HepG2 (cell line): ENCODE results near the gene LIM2. TPM values are rescaled to one million over a fixed set of nuclear protein-coding genes. Genes with fewer than 3 reads are reported as not detected.

Experiments
- EHMT2 ChIP-seq: fragments of 200-600 bp; sonication (generic); IDR thresholded peaks from 2 replicates; pipeline ENCODE4 v1.7.0; 2017; ENCODE audit warnings: antibody characterized with exemption, low read depth, low read length, borderline replicate concordance
- ETS1 ChIP-seq: sonication (generic); formaldehyde crosslinking; IDR thresholded peaks from 2 replicates; pipeline ENCODE4 v1.4.0; 2020; ENCODE audit warnings: missing genetic modification reagents
- MXD1 ChIP-seq: sonication (generic); formaldehyde crosslinking; IDR thresholded peaks from 2 replicates; pipeline ENCODE4 v1.4.0; 2020; ENCODE audit warnings: mild to moderate bottlenecking, missing genetic modification reagents
- PBX2 ChIP-seq: IDR thresholded peaks from 2 replicates; pipeline ENCODE4 v1.6.1; 2016; ENCODE audit warnings: control low read depth
- PRDM15 ChIP-seq: sonication (generic); formaldehyde crosslinking; IDR thresholded peaks from 2 replicates; pipeline ENCODE4 v1.4.0; 2020; ENCODE audit warnings: missing genetic modification reagents
- RNF219 ChIP-seq: sonication (generic); formaldehyde crosslinking; IDR thresholded peaks from 2 replicates; pipeline ENCODE4 v1.5.0; 2020; ENCODE audit warnings: mild to moderate bottlenecking, missing genetic modification reagents
- RORA ChIP-seq: sonication (generic); formaldehyde crosslinking; IDR thresholded peaks from 2 replicates; pipeline ENCODE4 v1.5.0; 2020; ENCODE audit warnings: mild to moderate bottlenecking, missing genetic modification reagents, moderate library complexity
- SMC3 ChIP-seq: IDR thresholded peaks from 2 replicates; pipeline ENCODE4 v1.6.1; 2011; ENCODE audit warnings: low read length, improper control_type of control experiment
- TBL1XR1 ChIP-seq: fragments of 150-350 bp; IDR thresholded peaks from 2 replicates; pipeline ENCODE4 v1.6.1; 2014; ENCODE audit warnings: borderline replicate concordance, low read length; ENCODE audit not compliant: partially characterized antibody
- TRIM24 ChIP-seq: sonication (generic); formaldehyde crosslinking; IDR thresholded peaks from 2 replicates; pipeline ENCODE4 v1.8.0; 2022; ENCODE audit warnings: mild to moderate bottlenecking, missing genetic modification reagents
- ZNF138 ChIP-seq: sonication (generic); formaldehyde crosslinking; IDR thresholded peaks from 2 replicates; pipeline ENCODE4 v1.5.0; 2020; ENCODE audit warnings: mild to moderate bottlenecking, low read depth, missing genetic modification reagents
- ZNF354B ChIP-seq: sonication (generic); formaldehyde crosslinking; IDR thresholded peaks from 2 replicates; pipeline ENCODE4 v1.8.0; 2022; ENCODE audit warnings: mild to moderate bottlenecking, missing genetic modification reagents
- ZNF382 ChIP-seq: sonication (generic); formaldehyde crosslinking; IDR thresholded peaks from 2 replicates; pipeline ENCODE4 v1.5.0; 2020; ENCODE audit warnings: missing genetic modification reagents, mild to moderate bottlenecking, borderline replicate concordance
- ZNF441 ChIP-seq: sonication (generic); formaldehyde crosslinking; IDR thresholded peaks from 2 replicates; pipeline ENCODE4 v1.7.0; 2021; ENCODE audit warnings: missing genetic modification reagents, borderline replicate concordance
- ZNF547 ChIP-seq: sonication (generic); formaldehyde crosslinking; IDR thresholded peaks from 2 replicates; pipeline ENCODE4 v1.5.1; 2020; ENCODE audit warnings: mild to moderate bottlenecking, missing genetic modification reagents
- ZNF775 ChIP-seq: sonication (generic); formaldehyde crosslinking; IDR thresholded peaks from 2 replicates; pipeline ENCODE4 v1.4.0; 2020; ENCODE audit warnings: missing genetic modification reagents, mild to moderate bottlenecking, moderate library complexity, borderline replicate concordance
- ZNF792 ChIP-seq: IDR thresholded peaks from 2 replicates; pipeline ENCODE4 v1.6.1; 2016
- ZSCAN29 ChIP-seq: sonication (generic); formaldehyde crosslinking; conservative IDR thresholded peaks from 2 replicates; pipeline ENCODE4 v1.4.0; 2020; ENCODE audit warnings: mild to moderate bottlenecking, missing genetic modification reagents
- polyA plus RNA-seq, 8 experiments: library from polyadenylated mRNA; depleted of rRNA in 3 of 8; stranded (reverse) in 7 of 8; unstranded in 1 of 8; fragments of >200 nt; fragmentation: Illumina TruSeq in 4 of 8; extraction: Trizol in 4 of 8; gene quantifications; 2 replicates each; pipeline versions ENCODE4 v1.2.1 to v1.2.3, GENCODE V29; 2011 to 2016; ENCODE audit warnings: low read depth in 4 of 8, missing spikeins in 1 of 8, mixed read lengths in 1 of 8; ENCODE audit not compliant: insufficient read depth in 1 of 8
- total RNA-seq, 5 experiments: library from RNA; depleted of rRNA; stranded (reverse); fragments of >200 nt; fragmentation: Illumina TruSeq; extraction: Trizol; gene quantifications; 2 replicates each; pipeline ENCODE4 v1.2.3, GENCODE V29; 2016; ENCODE audit warnings: low read depth in 1 of 5
- TF ChIP-seq, protein P1 (sequence below): sonication (generic); formaldehyde crosslinking; IDR thresholded peaks from 2 replicates; pipeline ENCODE4 v1.4.0; 2020; ENCODE audit warnings: low read depth, mild to moderate bottlenecking, missing genetic modification reagents

LIM2 gene
- total and polyA plus RNA-seq, 2 of the 13 experiments (the other 11 are each of a cell fraction or from before 2014, with no cell fraction given): 1.3 TPM; not detected in 1

DNA sequence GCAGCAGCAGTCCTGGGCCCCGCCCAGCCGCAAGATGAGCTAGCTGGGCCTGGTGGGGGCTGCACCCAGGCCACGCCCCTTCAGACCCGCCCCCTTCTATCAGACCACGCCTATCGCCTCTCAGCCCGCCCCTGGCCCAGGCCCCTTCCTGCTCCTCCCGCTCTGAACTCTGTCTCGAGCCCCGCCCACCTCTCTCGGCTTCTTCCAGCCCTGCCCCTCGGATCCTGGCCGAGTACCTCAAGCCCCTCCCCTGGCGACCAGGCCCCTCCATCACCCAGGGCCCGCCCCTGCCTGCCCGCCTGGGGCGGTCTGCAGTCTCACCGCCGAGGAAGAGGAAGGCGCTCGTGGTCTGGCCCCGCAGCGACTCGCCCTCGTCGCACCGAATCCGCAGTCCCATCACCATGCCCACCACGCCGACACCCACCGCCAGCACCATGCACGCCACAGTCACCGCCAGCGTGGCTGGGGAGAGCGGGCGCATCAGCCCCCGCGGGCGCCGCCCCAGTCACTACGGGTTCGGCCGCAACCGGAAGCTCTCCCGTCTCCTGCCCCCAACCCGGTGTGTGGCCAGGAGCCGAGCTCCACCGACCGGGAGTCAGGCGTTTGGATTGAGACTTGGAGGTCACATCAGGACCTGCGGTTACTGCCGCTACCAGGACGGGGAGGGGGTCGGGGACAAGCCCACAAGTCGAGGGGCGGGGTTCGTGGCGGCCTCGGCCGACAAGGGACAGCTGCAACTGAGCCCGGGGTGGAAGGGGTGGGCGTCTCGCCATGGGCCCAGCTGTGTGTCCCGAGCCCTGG, 20.0 kb downstream of the LIM2 start (continued):
- TF ChIP-seq ETS1 (CRISPR knock-in tag) (no peak), ZNF138 (no peak; the same call in 1 of the 2 replicates), SMC3 (no peak), ZNF775 (CRISPR knock-in tag) (peak; percentile 59; the same call in 1 of the 2 replicates), TRIM24 (CRISPR knock-in tag) (no peak), ZNF354B (no peak), ZNF382 (CRISPR knock-in tag) (no peak), RORA (no peak), ZNF792 (CRISPR knock-in tag) (peak; percentile 58), EHMT2 (no peak), TBL1XR1 (no peak), ZNF441 (no peak), ZSCAN29 (CRISPR knock-in tag) (no peak; the same call in 1 of the 2 replicates), PRDM15 (0 out of 2 replicates have a peak, but pooled peaks have one; percentile 9), RNF219 (CRISPR knock-in tag) (no peak), MXD1 (CRISPR knock-in tag) (peak; percentile 91), PBX2 (no peak), ZNF547 (CRISPR knock-in tag) (peak; percentile 84; the same call in 1 of the 2 replicates)
- TF ChIP-seq, protein P1, sequence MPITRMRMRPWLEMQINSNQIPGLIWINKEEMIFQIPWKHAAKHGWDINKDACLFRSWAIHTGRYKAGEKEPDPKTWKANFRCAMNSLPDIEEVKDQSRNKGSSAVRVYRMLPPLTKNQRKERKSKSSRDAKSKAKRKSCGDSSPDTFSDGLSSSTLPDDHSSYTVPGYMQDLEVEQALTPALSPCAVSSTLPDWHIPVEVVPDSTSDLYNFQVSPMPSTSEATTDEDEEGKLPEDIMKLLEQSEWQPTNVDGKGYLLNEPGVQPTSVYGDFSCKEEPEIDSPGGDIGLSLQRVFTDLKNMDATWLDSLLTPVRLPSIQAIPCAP: 0 out of 2 replicates have a peak, but pooled peaks have one; percentile 58
